Naive thymus-derived CD4-positive, alpha-beta T cell (primary cell): ENCODE data around the gene KIRREL2. TPM values are rescaled to one million over a fixed set of nuclear protein-coding genes. Genes with fewer than 3 reads are reported as not detected.

ENCODE experiments used
- ATAC-seq: fragments of 150-1000 bp; cut with Tn5 transposase; 2 replicates; pipeline ENCODE4 v1.10.0; 2021; ENCODE audit warnings: mild to moderate bottlenecking, moderate library complexity
- CTCF ChIA-PET: fragments of 350-600 bp; sonication (Branson Sonifier 250); formaldehyde crosslinking; loops from one replicate; lab custom pipeline; 2021; ENCODE audit warnings: antibody characterized with exemption; lab: Charles Lee
- POLR2A ChIA-PET: fragments of 350-600 bp; sonication (Branson Sonifier 250); formaldehyde crosslinking; loops from one replicate; lab custom pipeline; 2021; ENCODE audit warnings: antibody characterized with exemption, inconsistent platforms; lab: Charles Lee
- DNase-seq, 9 donors: peaks; one replicate each; pipeline versions ENCODE4 v3.0.0 to v3.0.0-alpha.2; 2020 to 2022; ENCODE audit warnings: mixed read lengths in 1 of 9
- H3K27ac ChIP-seq: one replicate; pipeline ENCODE4 v1.7.0; 2013; ENCODE audit warnings: mild to moderate bottlenecking, low read depth, low read length, moderate library complexity
- H3K27me3 ChIP-seq, 2 donors: one replicate each; pipeline ENCODE4 v1.7.0; 2013; ENCODE audit warnings: low read length in 2 of 2, mild to moderate bottlenecking in 2 of 2, moderate library complexity in 2 of 2; ENCODE audit not compliant: control insufficient read depth in 2 of 2, insufficient read depth in 2 of 2
- H3K36me3 ChIP-seq, 3 experiments: 1 replicate in 2 of 3; 2 replicates in 1 of 3; pipeline ENCODE4 v1.7.0; 2013; ENCODE audit warnings: low read length in 3 of 3, mild to moderate bottlenecking in 3 of 3, moderate library complexity in 1 of 3; ENCODE audit not compliant: insufficient read depth in 3 of 3, control insufficient read depth in 2 of 3
- H3K4me1 ChIP-seq, 2 donors: one replicate each; pipeline ENCODE4 v1.7.0; 2013; ENCODE audit warnings: low read length in 2 of 2, mild to moderate bottlenecking in 2 of 2, moderate library complexity in 1 of 2; ENCODE audit not compliant: control insufficient read depth in 2 of 2, insufficient read depth in 2 of 2
- H3K4me3 ChIP-seq: 2 replicates; pipeline ENCODE4 v1.7.0; 2013; ENCODE audit warnings: mild to moderate bottlenecking, low read length
- H3K9me3 ChIP-seq, 3 experiments: 1 replicate in 2 of 3; 2 replicates in 1 of 3; pipeline ENCODE4 v1.7.0; 2013; ENCODE audit warnings: low read length in 3 of 3; ENCODE audit not compliant: control insufficient read depth in 2 of 3
- H3K27ac Mint-ChIP-seq, 9 donors: one replicate each; pipeline ENCODE4 v1.8.0; 2020 to 2022; ENCODE audit warnings: mixed read lengths in 9 of 9, mild to moderate bottlenecking in 8 of 9, moderate library complexity in 5 of 9, inconsistent platforms in 2 of 9
- H3K27me3 Mint-ChIP-seq, 5 donors: one replicate each; pipeline ENCODE4 v1.8.0; 2021 to 2022; ENCODE audit warnings: mixed read lengths in 5 of 5, mild to moderate bottlenecking in 1 of 5
- H3K36me3 Mint-ChIP-seq, 5 donors: one replicate each; pipeline ENCODE4 v1.8.0; 2020 to 2022; ENCODE audit warnings: mixed read lengths in 5 of 5, mild to moderate bottlenecking in 3 of 5, inconsistent platforms in 1 of 5
- H3K4me1 Mint-ChIP-seq, 7 donors: one replicate each; pipeline ENCODE4 v1.8.0; 2020 to 2022; ENCODE audit warnings: mixed read lengths in 7 of 7, mild to moderate bottlenecking in 3 of 7, inconsistent platforms in 1 of 7
- H3K4me3 Mint-ChIP-seq, 10 donors: one replicate each; pipeline ENCODE4 v1.8.0; 2020 to 2022; ENCODE audit warnings: mild to moderate bottlenecking in 10 of 10, mixed read lengths in 10 of 10, moderate library complexity in 6 of 10, inconsistent platforms in 2 of 10
- H3K9me3 Mint-ChIP-seq, 11 donors: one replicate each; pipeline ENCODE4 v1.8.0; 2020 to 2022; ENCODE audit warnings: mixed read lengths in 11 of 11, mild to moderate bottlenecking in 4 of 11, inconsistent platforms in 1 of 11, moderate library complexity in 1 of 11
- intact Hi-C, 2 donors: fragments of 100-400 bp; cut with micrococcal nuclease; formaldehyde crosslinking; loops; one replicate each; pipeline ENCODE4 v1.15.1; 2023
- polyA plus RNA-seq, 2 donors: library from polyadenylated mRNA; unstranded; fragments of 300-500 nt; fragmentation: Illumina TruSeq; gene quantifications; one replicate each; pipeline ENCODE4 v1.2.3, GENCODE V29; 2021
- total RNA-seq, 6 experiments: library from RNA in 5 of 6; stranded (reverse) in 5 of 6; gene quantifications; 1 replicate in 5 of 6; 2 replicates in 1 of 6; pipeline ENCODE4 v1.2.3 and lab custom pipeline; 2021 to 2026

The KIRREL2 gene
- total RNA-seq (1 to 10 TPM in 1 of 5 experiments, under 1 TPM in 2, not detected in 2; 0.16 to 1.3 (median 0.29) TPM), polyA plus RNA-seq (not detected), total RNA-seq (lab: John Stamatoyannopoulos, UW) (not detected)

DNA sequence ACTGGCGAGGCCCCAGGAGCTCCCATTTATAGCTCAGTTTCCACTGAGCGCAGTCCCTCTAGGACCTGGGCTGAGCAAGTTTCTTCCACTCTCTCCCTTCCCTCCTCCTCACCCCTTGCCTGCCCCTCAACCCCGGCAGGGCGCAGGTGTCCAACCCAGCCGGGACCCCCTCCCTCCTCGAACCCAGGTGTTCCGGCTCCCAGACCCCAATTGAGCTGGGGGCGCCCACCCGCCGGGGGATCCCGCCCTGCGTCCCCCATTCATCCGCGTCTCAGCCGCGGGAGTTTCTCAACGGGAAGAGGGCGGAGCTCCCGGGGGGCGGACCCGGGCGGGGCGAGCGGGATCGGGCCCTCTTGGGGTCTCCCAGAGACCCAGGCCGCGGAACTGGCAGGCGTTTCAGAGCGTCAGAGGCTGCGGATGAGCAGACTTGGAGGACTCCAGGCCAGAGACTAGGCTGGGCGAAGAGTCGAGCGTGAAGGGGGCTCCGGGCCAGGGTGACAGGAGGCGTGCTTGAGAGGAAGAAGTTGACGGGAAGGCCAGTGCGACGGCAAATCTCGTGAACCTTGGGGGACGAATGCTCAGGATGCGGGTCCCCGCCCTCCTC, at the start of gene KIRREL2:
Gene KIRREL2, plus strand, starts transcription at position 366 of the 604 bp plus-strand sequence. Its CDS starts 209 bp downstream, at position 575.
- H3K27ac Mint-ChIP-seq = peak within 1 kb of the TSS in 1 of 9 donors; percentile 52
- POLR2A ChIA-PET = interaction anchor here (1.0 kb wide), 1 partner anchor 74 kb away, joined by 3 read pairs; no protein-coding TSS in a partner anchor

DNA sequence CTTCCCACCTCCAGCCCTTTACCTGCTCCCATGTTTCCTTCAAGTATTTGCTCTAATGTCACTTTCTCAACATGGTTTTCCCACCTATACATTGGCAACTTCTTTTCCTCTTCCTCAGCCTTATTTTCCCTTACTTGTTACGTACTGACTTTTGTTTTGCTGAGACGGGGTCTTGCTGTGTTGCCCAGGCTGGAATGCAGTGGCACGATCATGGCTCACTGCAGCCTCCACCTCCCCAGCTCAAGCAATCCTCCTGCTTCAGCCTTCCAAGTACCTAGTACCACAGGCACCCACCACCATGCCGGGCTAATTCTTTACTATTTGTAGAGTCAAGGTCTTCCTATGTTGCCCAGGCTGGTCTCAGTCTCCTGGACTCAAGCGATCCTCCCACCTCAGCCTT, 49.1 kb upstream of the KIRREL2 start:
- ATAC-seq (no peak), DNase-seq (no peak)
- Histone ChIP-seq H3K4me1 (no peaks in the 10 kb centered on the region), H3K36me3 (no peaks in the 10 kb centered on the region), H3K9me3 (no peaks in the 10 kb centered on the region), H3K27me3 (no peaks in the 10 kb centered on the region), H3K27ac (no peak overlapping the region), H3K4me3 (no peak overlapping the region)
- no peak overlapping the region for H3K4me3 Mint-ChIP-seq
- no peak overlapping the region for H3K27ac Mint-ChIP-seq
- peaks cover 0 to 3% (median 0%) of the 10 kb centered on the region in 11 donors for H3K9me3 Mint-ChIP-seq
- ChIA-PET POLR2A (no interaction called here), CTCF (no interaction called here)
- H3K36me3 Mint-ChIP-seq = no peaks in the 10 kb centered on the region
- peaks cover 0 to 10% (median 7%) of the 10 kb centered on the region in 7 donors for H3K4me1 Mint-ChIP-seq
- intact Hi-C loops = no loop called here
- peaks cover 0 to 11% (median 0%) of the 10 kb centered on the region in 5 donors for H3K27me3 Mint-ChIP-seq

More for the DNA sequence above, at the start of gene KIRREL2:
- Histone ChIP-seq H3K27me3 (peaks cover 0 to 9% of the 10 kb centered on the region in 2 donors), H3K27ac (no peak within 1 kb of the TSS), H3K36me3 (no peaks in the 10 kb centered on the region), H3K4me1 (peaks cover 3 to 5% of the 10 kb centered on the region in 2 donors), H3K4me3 (peak within 1 kb of the TSS; percentile 56), H3K9me3 (no peaks in the 10 kb centered on the region)
- DNase-seq (peak in 5 of 9 donors; percentile 13 to 62 (median 20)), ATAC-seq (peak; percentile 51)
- Mint-ChIP-seq H3K4me3 (peak within 1 kb of the TSS; percentile 73 to 89 (median 79)), H3K4me1 (peaks cover 0 to 20% (median 6%) of the 10 kb centered on the region in 7 donors), H3K27me3 (peaks cover 41 to 81% (median 60%) of the 10 kb centered on the region in 5 donors), H3K9me3 (no peaks in the 10 kb centered on the region), H3K36me3 (peaks cover 0 to 5% (median 0%) of the 10 kb centered on the region in 5 donors)
- intact Hi-C loops = no loop called here
- CTCF ChIA-PET = interaction anchor here (0.6 kb wide), 1 partner anchor 348 kb away, joined by 3 read pairs; no protein-coding TSS in a partner anchor

DNA sequence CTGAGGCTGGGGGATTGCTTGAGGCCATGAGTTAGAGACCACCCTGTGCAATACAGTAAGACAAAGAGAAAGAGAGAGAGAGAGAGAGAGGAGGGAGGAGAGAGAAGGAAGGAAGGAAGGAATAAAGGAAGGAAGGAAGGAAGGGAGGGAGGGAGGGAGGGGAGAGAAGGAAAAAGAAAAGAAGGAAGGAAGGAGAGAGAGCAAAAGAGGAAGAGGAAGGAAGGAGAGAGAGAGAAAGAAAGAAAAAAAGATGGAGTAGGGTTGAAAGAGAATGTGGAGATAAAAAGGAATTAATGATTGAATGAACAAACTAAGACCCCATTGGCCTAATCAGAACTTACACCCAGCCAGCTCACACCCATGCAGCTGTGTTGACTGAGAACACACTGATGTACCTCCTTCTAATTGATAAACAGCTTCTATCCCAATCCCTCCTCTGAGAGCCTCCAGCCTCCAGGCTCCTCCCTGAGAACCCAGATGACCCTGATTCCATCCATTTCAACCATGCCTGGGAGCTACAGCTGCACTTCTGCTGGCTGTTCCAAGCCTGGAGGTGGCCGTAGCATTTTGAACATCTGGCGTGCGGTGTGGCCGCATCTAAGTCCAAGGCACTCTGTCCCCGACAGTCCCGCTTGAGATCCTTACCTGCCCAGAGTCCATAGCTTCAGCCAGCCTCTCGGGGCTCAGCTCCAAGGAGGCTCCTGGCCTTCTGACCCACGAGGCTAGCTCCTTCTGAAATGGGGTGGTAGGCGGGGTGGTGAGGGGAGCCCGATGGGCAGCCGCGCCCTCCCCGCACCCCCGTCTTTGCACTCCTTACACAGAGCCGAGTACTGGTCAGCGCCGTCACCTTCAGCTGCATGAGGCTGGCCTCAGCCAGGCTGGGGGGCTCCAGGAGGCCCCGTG, 45.1 kb upstream of the KIRREL2 start:
- CTCF ChIA-PET = interaction anchor here (0.6 kb wide), 1 partner anchor 298 kb away, joined by 3 read pairs; no protein-coding TSS in a partner anchor
- Mint-ChIP-seq H3K27ac (no peak overlapping the region), H3K36me3 (no peaks in the 10 kb centered on the region), H3K4me3 (no peak overlapping the region), H3K9me3 (peaks cover 0 to 4% (median 0%) of the 10 kb centered on the region in 11 donors), H3K27me3 (peaks cover 3 to 16% (median 5%) of the 10 kb centered on the region in 5 donors), H3K4me1 (peaks cover 0 to 1% (median 0%) of the 10 kb centered on the region in 7 donors)
- Histone ChIP-seq H3K4me1 (no peaks in the 10 kb centered on the region), H3K4me3 (no peak overlapping the region), H3K36me3 (no peaks in the 10 kb centered on the region), H3K9me3 (no peaks in the 10 kb centered on the region), H3K27ac (no peak overlapping the region), H3K27me3 (no peaks in the 10 kb centered on the region)
- no peak for DNase-seq
- POLR2A ChIA-PET = no interaction called here
- intact Hi-C loops = no loop called here
- ATAC-seq = no peak

DNA sequence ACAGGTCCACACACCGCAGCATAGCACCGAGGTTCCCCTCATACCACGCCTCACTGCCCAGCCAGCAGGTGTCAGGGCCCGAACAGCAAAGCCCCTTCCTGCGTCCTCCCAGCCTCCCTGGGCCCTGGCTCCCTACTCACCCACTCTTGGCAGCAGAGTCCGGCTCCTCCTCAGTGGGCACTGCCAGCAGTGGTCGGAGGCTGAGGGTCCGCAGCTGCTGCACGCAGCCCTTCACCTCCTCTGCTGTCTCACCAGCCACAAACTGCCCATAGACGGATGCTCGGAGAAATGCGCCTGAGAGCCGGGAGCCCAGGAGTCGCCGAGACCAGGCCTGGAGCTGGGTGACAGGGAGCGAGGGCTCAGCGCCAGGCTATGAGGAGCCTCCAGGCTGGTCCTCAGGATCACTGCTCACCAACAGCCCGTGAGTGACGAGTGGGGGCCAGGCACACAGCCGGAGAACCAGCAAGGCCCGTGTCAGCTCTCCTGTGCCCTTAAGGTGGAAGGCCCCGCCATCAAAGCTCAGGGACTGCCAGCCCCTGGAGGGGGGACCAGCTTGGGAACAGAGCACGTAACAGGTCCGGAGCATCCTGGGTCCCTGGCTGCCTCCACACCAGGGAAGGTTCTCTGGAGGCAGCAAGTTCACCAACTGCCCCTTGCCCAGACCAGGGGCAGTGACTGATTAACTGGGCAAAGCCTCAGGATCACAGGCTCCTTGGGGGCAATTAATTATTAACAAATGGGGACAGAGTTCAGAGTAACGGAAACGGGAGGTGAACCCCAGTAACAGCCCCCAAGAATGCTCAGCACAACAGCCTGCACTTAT, 44.3 kb upstream of the KIRREL2 start, which contains the start of gene PRODH2:
Gene PRODH2, minus strand, starts transcription at position 626 of the 823 bp plus-strand sequence. Its CDS starts 40 bp downstream, at position 586.
- no peak within 1 kb of the TSS for H3K4me3 Mint-ChIP-seq
- Histone ChIP-seq H3K4me1 (no peaks in the 10 kb centered on the region), H3K36me3 (no peaks in the 10 kb centered on the region), H3K9me3 (no peaks in the 10 kb centered on the region), H3K27me3 (no peaks in the 10 kb centered on the region), H3K4me3 (no peak within 1 kb of the TSS), H3K27ac (no peak within 1 kb of the TSS)
- ATAC-seq (no peak), DNase-seq (no peak)
- H3K27me3 Mint-ChIP-seq = peaks cover 4 to 23% (median 6%) of the 10 kb centered on the region in 5 donors
- peaks cover 0 to 4% (median 0%) of the 10 kb centered on the region in 11 donors for H3K9me3 Mint-ChIP-seq
- H3K27ac Mint-ChIP-seq = no peak within 1 kb of the TSS
- ChIA-PET CTCF (no interaction called here), POLR2A (no interaction called here)
- intact Hi-C loops = no loop called here
- H3K4me1 Mint-ChIP-seq = peaks cover 0 to 1% (median 0%) of the 10 kb centered on the region in 7 donors
- H3K36me3 Mint-ChIP-seq = no peaks in the 10 kb centered on the region

DNA sequence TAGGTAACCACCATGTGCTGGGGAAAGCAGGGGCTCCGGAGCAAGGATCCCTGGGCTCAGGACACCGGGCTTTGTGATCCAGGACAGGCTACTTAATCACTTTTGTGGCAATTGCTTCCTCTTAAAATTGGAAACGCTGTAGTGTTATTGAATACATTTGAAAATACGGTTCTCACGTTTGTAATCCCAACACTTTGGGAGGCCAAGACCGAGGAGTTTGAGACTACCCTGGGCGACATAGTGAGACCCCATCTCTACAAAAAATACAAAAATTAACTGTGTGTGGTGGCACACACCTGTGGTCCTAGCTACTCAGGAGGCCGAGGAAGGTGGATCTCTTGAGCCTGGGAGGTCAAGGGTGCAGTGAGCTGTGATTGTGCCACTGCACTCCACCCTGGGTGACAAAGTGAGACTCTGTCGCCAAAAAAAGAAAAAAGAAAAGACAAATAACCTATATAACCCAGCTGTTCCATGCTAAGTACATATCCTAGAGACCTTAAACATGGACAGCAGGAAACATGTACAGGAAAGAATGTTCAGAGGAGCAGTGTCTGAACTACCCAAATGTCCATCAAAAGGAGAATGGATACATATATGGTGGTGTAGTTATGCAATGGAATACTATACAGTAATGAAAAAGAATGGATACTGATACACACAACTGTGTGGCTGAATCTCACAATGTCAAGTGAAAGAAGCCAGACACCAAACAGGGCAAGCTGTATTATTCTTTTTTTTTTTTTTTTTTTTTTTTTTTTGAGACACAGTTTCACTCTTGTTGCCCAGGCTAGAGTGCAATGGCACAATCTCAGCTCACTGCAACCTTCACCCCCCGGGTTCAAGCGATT, 43.4 kb upstream of the KIRREL2 start:
- no peaks in the 10 kb centered on the region for H3K9me3 ChIP-seq
- POLR2A ChIA-PET = no interaction called here
- Mint-ChIP-seq H3K9me3 (peaks cover 0 to 4% (median 0%) of the 10 kb centered on the region in 11 donors), H3K27ac (no peak overlapping the region), H3K4me1 (peaks cover 0 to 1% (median 0%) of the 10 kb centered on the region in 7 donors), H3K36me3 (no peaks in the 10 kb centered on the region), H3K4me3 (no peak overlapping the region), H3K27me3 (peaks cover 4 to 28% (median 8%) of the 10 kb centered on the region in 5 donors)
- no peak overlapping the region for H3K4me3 ChIP-seq
- no peaks in the 10 kb centered on the region for H3K36me3 ChIP-seq
- ATAC-seq (no peak), DNase-seq (no peak)
- CTCF ChIA-PET = no interaction called here
- H3K27ac ChIP-seq = no peak overlapping the region
- intact Hi-C loops = no loop called here
- no peaks in the 10 kb centered on the region for H3K27me3 ChIP-seq
- no peaks in the 10 kb centered on the region for H3K4me1 ChIP-seq
